AG10803 (cell line): Measurements from ENCODE around the gene SPINT4.
"Not testable (repeated sequence)": the region's sequence is repeated elsewhere in the genome, so short reads cannot be mapped to it uniquely, and the experiment has no call there.

Experiments used
- DNase-seq: peaks from one replicate; pipeline ENCODE4 v3.0.0; 2010; ENCODE audit warnings: low read depth
- H3K4me3 ChIP-seq: 2 replicates; pipeline ENCODE4 v1.5.1; 2011; ENCODE audit warnings: mild to moderate bottlenecking, low read length, control low read depth
- TF ChIP-seq, protein P1 (sequence below): conservative IDR thresholded peaks from 2 replicates; pipeline ENCODE4 v1.5.1; 2011; ENCODE audit warnings: mild to moderate bottlenecking, low read length, control low read depth, inconsistent platforms

SPINT4 gene

DNA sequence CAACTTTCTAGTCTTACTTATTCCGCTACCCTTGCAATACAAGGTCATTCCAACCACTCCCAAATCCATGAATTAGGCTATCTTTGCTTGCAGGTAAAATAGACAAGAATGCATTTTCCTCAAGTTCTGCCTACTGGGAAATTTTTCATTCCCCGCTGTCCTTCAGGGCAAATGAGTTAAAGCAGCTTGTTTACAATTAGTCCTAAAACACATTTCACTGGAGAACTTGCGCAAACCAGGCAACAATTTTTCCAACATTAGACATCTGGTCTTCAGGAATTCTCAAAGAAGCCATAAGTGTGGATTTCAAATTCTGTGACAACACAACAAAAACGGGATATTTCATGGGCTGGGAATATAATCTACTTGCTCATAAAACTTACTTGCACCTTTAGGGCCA lies 20.4 kb downstream of the SPINT4 start:
- no peak overlapping the region for H3K4me3 ChIP-seq
- TF ChIP-seq, protein P1, sequence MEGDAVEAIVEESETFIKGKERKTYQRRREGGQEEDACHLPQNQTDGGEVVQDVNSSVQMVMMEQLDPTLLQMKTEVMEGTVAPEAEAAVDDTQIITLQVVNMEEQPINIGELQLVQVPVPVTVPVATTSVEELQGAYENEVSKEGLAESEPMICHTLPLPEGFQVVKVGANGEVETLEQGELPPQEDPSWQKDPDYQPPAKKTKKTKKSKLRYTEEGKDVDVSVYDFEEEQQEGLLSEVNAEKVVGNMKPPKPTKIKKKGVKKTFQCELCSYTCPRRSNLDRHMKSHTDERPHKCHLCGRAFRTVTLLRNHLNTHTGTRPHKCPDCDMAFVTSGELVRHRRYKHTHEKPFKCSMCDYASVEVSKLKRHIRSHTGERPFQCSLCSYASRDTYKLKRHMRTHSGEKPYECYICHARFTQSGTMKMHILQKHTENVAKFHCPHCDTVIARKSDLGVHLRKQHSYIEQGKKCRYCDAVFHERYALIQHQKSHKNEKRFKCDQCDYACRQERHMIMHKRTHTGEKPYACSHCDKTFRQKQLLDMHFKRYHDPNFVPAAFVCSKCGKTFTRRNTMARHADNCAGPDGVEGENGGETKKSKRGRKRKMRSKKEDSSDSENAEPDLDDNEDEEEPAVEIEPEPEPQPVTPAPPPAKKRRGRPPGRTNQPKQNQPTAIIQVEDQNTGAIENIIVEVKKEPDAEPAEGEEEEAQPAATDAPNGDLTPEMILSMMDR = no peak
- DNase-seq = no peak

DNA sequence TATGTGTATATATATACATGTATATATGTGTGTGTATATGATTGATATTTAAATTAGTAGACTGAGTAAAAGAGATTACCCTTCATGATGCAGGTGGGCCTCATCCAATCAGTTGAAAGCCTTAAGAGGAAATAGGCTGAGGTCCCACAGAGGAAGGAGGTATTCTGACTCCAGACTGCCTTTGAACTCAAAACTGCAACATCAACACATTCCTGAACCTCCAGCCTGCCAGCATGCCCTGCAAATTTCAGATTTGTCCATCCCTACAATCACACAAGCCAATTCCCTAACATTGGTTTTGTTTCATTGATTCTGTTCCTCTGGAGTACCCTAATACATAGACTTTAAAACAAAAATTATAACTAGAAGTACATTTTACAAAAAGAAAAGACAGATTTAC lies 22.9 kb downstream of the SPINT4 start:
- TF ChIP-seq, protein P1 = no peak
- DNase-seq = no peak
- no peak overlapping the region for H3K4me3 ChIP-seq

DNA sequence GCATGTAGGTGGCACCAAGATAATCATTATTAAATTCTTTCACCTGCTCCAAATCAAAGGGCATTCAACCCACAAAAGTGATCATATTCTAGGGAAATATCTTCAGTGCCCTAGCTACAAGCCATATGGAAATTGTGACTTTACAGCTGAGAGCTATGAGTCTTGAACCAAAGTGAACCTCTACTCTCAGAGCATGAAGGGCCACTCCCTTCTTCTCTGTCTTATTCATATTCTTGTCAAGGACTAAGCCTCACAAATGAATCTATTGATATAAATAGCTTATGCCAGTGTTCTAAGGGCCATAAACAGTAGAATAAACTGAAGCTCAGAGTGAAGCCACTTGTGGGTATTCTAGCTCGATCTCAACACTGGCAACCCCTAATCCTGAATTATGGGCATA lies 29.6 kb downstream of the SPINT4 start:
- DNase-seq = no peak
- TF ChIP-seq, protein P1 = no peak
- no peak overlapping the region for H3K4me3 ChIP-seq

DNA sequence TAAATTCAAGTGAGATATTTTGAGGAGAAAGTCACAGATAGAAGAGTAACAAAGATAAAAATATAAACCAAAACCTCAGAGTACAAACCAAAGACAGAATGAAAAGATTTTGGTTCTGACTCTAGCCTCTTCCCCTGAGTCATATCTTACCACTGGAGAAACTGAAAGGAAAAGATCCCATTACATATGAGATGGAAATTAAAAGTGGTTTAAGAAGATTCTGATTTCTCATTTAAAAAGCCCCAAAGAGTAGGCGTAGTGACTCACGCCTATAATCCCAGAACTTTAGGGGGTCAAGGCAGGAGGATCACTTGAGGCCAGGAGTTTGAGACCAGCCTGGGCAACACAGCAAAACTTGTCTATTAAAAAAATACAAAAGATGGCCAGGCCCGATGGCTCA lies 30.6 kb downstream of the SPINT4 start:
- TF ChIP-seq, protein P1 = no peak
- H3K4me3 ChIP-seq = no peak overlapping the region
- no peak for DNase-seq

DNA sequence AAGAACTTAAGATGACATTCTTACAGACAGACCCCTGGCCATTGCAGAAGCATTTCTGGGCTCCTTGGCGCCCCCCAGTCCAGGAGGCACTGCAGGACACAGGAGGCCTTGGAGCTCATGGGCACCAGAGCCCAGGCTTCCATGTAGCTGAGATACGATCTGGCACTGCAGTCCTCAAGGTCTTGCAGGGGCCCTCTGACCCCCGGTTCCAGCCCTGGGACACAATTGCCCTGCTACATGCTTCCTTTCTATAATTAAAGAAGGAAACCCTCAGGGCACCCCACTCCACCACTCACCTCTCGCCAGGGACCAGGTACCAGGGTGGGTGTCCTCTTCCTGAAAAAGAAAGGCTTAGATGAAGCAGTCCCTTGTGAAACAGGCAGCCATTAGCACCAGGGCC lies 35.9 kb downstream of the SPINT4 start:
- TF ChIP-seq, protein P1 = no peak
- no peak overlapping the region for H3K4me3 ChIP-seq

DNA sequence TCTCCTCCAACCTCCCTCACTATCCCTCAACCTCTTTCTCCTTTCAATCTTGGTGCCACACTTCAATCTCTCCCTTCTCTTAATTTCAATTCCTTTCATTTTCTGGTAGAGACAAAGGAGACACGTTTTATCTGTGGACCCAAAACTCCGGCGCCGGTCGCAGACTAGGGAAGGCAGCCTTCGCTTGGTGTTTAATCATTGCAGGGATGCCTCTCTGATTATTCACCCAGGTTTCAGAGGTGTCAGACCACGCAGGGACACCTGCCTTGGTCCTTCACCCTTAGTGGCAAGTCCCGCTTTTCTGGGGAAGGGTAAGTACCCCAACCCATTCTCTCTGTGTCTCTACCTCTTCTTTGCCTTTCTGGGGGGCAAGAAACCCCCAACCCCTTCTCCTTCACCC lies 37.8 kb downstream of the SPINT4 start:
- not testable (repeated sequence) for H3K4me3 ChIP-seq, DNase-seq

More for the DNA sequence above, 35.9 kb downstream of the SPINT4 start:
- no peak for DNase-seq

DNA sequence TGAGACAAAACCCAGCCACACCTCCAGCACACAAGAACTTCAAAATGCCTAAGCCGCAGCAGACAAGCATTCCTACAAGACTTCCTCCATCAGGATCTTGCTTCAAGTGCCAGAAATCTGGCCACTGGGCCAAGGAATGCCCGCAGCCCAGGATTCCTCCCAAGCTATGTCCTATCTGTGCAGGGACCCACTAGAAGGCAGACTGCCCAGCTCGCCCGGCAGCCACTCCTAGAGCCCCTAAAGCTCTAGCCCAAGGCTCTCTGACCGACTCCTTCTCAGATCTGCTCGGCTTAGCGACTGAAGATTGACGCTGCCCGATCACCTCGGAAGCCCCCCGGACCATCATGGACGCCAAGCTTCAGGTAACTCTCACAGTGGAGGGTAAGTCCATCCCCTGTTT lies 39.8 kb downstream of the SPINT4 start:
- not testable (repeated sequence) for DNase-seq, H3K4me3 ChIP-seq

DNA sequence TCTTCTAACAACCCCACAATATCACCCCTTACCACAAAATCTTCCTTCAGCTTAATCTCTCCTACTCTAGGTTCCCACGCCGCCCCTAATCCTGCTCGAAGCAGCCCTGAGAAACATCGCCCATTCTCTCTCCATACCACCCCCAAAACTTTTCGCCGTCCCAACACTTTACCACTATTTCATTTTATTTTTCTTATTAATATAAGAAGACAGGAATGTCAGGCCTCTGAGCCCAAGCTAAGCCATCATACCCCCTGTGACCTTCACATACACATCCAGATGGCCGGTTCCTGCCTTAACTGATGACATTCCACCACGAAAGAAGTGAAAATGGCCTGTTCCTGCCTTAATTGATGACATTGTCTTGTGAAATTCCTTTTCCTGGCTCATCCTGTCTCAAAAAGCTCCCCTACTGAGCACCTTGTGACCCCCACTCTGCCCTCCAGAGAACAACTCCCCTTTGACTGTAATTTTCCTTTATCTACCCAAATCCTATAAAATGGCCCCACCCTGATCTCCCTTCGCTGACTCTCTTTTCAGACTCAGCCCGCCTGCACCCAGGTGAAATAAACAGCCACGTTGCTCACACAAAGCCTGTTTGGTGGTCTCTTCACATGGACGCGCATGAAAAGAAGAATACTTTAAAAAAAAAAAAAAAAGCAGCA lies 42.6 kb downstream of the SPINT4 start:
- not testable (repeated sequence) for DNase-seq, H3K4me3 ChIP-seq

DNA sequence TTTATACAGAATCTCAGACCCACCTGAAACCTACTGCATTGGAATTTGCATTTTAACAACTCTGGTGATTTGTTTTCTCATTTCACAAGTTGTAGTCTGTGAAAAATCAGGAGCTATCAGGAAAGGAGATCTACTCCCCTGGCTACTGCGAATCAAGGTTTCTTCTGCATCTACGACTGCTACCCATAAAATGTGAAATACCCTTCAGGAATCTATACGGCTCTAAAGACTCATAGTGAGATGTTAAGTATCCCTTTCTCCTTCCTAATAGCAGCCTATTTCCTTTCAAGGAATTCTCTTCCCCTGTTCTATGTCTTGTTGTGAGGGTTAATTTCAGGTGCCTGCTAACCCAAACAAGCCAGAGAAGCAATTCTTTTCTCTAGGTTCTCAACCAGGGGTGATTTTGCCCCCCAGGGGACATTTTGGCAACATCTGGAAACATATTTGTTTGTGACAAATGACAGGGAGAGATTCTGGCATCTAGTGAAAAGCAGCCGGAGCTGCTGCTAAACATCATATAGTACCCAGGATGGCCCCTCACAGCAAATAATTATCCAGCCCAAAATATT lies 43.2 kb downstream of the SPINT4 start:
- TF ChIP-seq, protein P1 = no peak
- H3K4me3 ChIP-seq = no peak overlapping the region
- no peak for DNase-seq
